Neutrophil (primary cell): ENCODE measurements around the gene EME2.
"Not testable (repeated sequence)": the region's sequence is repeated elsewhere in the genome, so short reads cannot be mapped to it uniquely, and the experiment has no call there.

Source experiments
- H3K27ac ChIP-seq: fragments of 200-600 bp; sonication (generic); 2 replicates; pipeline ENCODE4 v1.5.1; 2016; ENCODE audit warnings: mild to moderate bottlenecking, moderate library complexity
- H3K27me3 ChIP-seq: fragments of 200-600 bp; sonication (generic); 2 replicates; pipeline ENCODE4 v1.6.0; 2016; ENCODE audit warnings: mild to moderate bottlenecking
- H3K36me3 ChIP-seq: fragments of 200-600 bp; sonication (generic); 2 replicates; pipeline ENCODE4 v1.5.1; 2017
- H3K4me1 ChIP-seq, 2 experiments: fragments of 200-600 bp in 1 of 2; sonication (generic) in 1 of 2; 1 replicate in 1 of 2; 2 replicates in 1 of 2; pipeline versions ENCODE4 v1.5.1 to v1.6.1; 2013 to 2016; ENCODE audit warnings: low read depth in 1 of 2, low read length in 1 of 2, mild to moderate bottlenecking in 1 of 2, moderate library complexity in 1 of 2; ENCODE audit not compliant: control insufficient read depth in 1 of 2, insufficient read depth in 1 of 2
- H3K4me3 ChIP-seq, 2 experiments: fragments of 200-600 bp in 1 of 2; sonication (generic) in 1 of 2; 1 replicate in 1 of 2; 2 replicates in 1 of 2; pipeline ENCODE4 v1.5.1; 2013 to 2016; ENCODE audit warnings: low read depth in 1 of 2, low read length in 1 of 2, mild to moderate bottlenecking in 1 of 2, moderate library complexity in 1 of 2
- H3K9me3 ChIP-seq: fragments of 200-600 bp; sonication (generic); 2 replicates; pipeline ENCODE4 v1.5.1; 2016
- TF ChIP-seq, protein P1 (sequence below): fragments of 200-600 bp; sonication (generic); IDR thresholded peaks from 2 replicates; pipeline ENCODE4 v1.5.1; 2016; ENCODE audit warnings: antibody characterized with exemption

EME2 gene

GRCh38 chr16:1794221-1794871, 21.7 kb downstream of the EME2 start:
- no peaks in the 10 kb centered on the region for H3K4me1 ChIP-seq
- no peak overlapping the region for H3K4me3 ChIP-seq
- no peaks in the 10 kb centered on the region for H3K9me3 ChIP-seq
- no peaks in the 10 kb centered on the region for H3K27me3 ChIP-seq
- no peak overlapping the region for H3K27ac ChIP-seq
- H3K36me3 ChIP-seq: peaks cover 28% of the 10 kb centered on the region
- TF ChIP-seq, protein P1, sequence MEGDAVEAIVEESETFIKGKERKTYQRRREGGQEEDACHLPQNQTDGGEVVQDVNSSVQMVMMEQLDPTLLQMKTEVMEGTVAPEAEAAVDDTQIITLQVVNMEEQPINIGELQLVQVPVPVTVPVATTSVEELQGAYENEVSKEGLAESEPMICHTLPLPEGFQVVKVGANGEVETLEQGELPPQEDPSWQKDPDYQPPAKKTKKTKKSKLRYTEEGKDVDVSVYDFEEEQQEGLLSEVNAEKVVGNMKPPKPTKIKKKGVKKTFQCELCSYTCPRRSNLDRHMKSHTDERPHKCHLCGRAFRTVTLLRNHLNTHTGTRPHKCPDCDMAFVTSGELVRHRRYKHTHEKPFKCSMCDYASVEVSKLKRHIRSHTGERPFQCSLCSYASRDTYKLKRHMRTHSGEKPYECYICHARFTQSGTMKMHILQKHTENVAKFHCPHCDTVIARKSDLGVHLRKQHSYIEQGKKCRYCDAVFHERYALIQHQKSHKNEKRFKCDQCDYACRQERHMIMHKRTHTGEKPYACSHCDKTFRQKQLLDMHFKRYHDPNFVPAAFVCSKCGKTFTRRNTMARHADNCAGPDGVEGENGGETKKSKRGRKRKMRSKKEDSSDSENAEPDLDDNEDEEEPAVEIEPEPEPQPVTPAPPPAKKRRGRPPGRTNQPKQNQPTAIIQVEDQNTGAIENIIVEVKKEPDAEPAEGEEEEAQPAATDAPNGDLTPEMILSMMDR: no peak

- no peaks in the 10 kb centered on the region for H3K9me3 ChIP-seq
- no peak overlapping the region for H3K27ac ChIP-seq
- H3K4me3 ChIP-seq: no peak overlapping the region
- no peaks in the 10 kb centered on the region for H3K27me3 ChIP-seq
- no peaks in the 10 kb centered on the region for H3K4me1 ChIP-seq
- TF ChIP-seq, protein P1: no peak
- peaks cover 23% of the 10 kb centered on the region for H3K36me3 ChIP-seq
Observed at GRCh38 chr16:1794908-1795666, 22.5 kb downstream of the EME2 start.

GRCh38 chr16:1799263-1799662, 26.7 kb downstream of the EME2 start:
- H3K27ac ChIP-seq, H3K27me3 ChIP-seq, H3K36me3 ChIP-seq, H3K4me3 ChIP-seq, H3K4me1 ChIP-seq, H3K9me3 ChIP-seq: not testable (repeated sequence)

GRCh38 chr16:1800701-1801100, 28.1 kb downstream of the EME2 start:
- Histone ChIP-seq H3K36me3 (peaks cover 5% of the 10 kb centered on the region), H3K27ac (no peak overlapping the region), H3K27me3 (no peaks in the 10 kb centered on the region), H3K4me1 (no peaks in the 10 kb centered on the region), H3K4me3 (no peak overlapping the region), H3K9me3 (no peaks in the 10 kb centered on the region)
- TF ChIP-seq, protein P1: no peak

- Histone ChIP-seq H3K27me3 (no peaks in the 10 kb centered on the region), H3K9me3 (no peaks in the 10 kb centered on the region), H3K36me3 (peaks cover 47% of the 10 kb centered on the region), H3K4me1 (no peaks in the 10 kb centered on the region), H3K27ac (no peak overlapping the region), H3K4me3 (no peak overlapping the region)
- TF ChIP-seq, protein P1: no peak
Observed at GRCh38 chr16:1807626-1808025, 35.0 kb downstream of the EME2 start.

GRCh38 chr16:1808691-1809090, 36.1 kb downstream of the EME2 start:
- Histone ChIP-seq H3K9me3 (no peaks in the 10 kb centered on the region), H3K36me3 (peaks cover 57% of the 10 kb centered on the region), H3K27me3 (no peaks in the 10 kb centered on the region), H3K4me3 (no peak overlapping the region), H3K27ac (no peak overlapping the region), H3K4me1 (no peaks in the 10 kb centered on the region)
- TF ChIP-seq, protein P1: no peak
